Sigmoid colon (tissue), 4 donors: Measurements from ENCODE around the gene TNPO3.

Experiments
- CTCF ChIP-seq, 4 experiments: fragments of 450-650 bp in 3 of 4; fragments of 200-600 bp in 1 of 4; IDR thresholded peaks; one replicate each; pipeline ENCODE4 v1.5.1; 2016 to 2019; ENCODE audit warnings: antibody characterized with exemption in 4 of 4, mild to moderate bottlenecking in 3 of 4, moderate library complexity in 2 of 4
- POLR2A ChIP-seq, 2 donors: fragments of 450-650 bp; IDR thresholded peaks; one replicate each; pipeline ENCODE4 v1.6.1; 2016; ENCODE audit warnings: antibody characterized with exemption in 2 of 2, mild to moderate bottlenecking in 2 of 2, moderate library complexity in 2 of 2
- POLR2AphosphoS5 ChIP-seq, 4 donors: sonication (generic); formaldehyde crosslinking; IDR thresholded peaks; one replicate each; pipeline ENCODE4 v1.6.1; 2017; ENCODE audit warnings: antibody characterized with exemption in 4 of 4

- TF ChIP-seq CTCF (IDR thresholded peaks at IDR 0.05) (no peak), POLR2AphosphoS5 (IDR thresholded peaks at IDR 0.05) (no peak), POLR2A (IDR thresholded peaks at IDR 0.05) (no peak)
These were observed 126.6 kb downstream of the TNPO3 start for GRCh38 chr7:128928159-128928813.
